Panc1 (cell line): ENCODE results near the gene HSPB9.

Source experiments
- CTCF ChIP-seq: fragments of 450-650 bp; IDR thresholded peaks from 2 replicates; pipeline ENCODE4 v1.5.1; 2017; ENCODE audit warnings: mild to moderate bottlenecking
- POLR2AphosphoS5 ChIP-seq: IDR thresholded peaks from 2 replicates; pipeline ENCODE4 v1.6.1; 2012; ENCODE audit warnings: mild to moderate bottlenecking, low read depth, low read length, moderate library complexity
- TF ChIP-seq, protein P1 (sequence below), 2 experiments: IDR thresholded peaks; 2 replicates each; pipeline ENCODE4 v1.6.1; 2011 to 2012; ENCODE audit warnings: low read depth in 2 of 2, control low read depth in 1 of 2, low read length in 1 of 2, mild to moderate bottlenecking in 1 of 2, moderate library complexity in 1 of 2; ENCODE audit not compliant: insufficient read depth in 1 of 2

GRCh38 chr17:42110301-42111264 is 12.0 kb upstream of the HSPB9 start:
- TF ChIP-seq CTCF (no peak), POLR2AphosphoS5 (no peak)
- TF ChIP-seq, protein P1, sequence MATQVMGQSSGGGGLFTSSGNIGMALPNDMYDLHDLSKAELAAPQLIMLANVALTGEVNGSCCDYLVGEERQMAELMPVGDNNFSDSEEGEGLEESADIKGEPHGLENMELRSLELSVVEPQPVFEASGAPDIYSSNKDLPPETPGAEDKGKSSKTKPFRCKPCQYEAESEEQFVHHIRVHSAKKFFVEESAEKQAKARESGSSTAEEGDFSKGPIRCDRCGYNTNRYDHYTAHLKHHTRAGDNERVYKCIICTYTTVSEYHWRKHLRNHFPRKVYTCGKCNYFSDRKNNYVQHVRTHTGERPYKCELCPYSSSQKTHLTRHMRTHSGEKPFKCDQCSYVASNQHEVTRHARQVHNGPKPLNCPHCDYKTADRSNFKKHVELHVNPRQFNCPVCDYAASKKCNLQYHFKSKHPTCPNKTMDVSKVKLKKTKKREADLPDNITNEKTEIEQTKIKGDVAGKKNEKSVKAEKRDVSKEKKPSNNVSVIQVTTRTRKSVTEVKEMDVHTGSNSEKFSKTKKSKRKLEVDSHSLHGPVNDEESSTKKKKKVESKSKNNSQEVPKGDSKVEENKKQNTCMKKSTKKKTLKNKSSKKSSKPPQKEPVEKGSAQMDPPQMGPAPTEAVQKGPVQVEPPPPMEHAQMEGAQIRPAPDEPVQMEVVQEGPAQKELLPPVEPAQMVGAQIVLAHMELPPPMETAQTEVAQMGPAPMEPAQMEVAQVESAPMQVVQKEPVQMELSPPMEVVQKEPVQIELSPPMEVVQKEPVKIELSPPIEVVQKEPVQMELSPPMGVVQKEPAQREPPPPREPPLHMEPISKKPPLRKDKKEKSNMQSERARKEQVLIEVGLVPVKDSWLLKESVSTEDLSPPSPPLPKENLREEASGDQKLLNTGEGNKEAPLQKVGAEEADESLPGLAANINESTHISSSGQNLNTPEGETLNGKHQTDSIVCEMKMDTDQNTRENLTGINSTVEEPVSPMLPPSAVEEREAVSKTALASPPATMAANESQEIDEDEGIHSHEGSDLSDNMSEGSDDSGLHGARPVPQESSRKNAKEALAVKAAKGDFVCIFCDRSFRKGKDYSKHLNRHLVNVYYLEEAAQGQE (IDR thresholded peaks at IDR 0.05; ENCODE audit: insufficient read depth in 1 of 2, low read depth in 2 of 2, low read length in 1 of 2), result no peak
